H1 (cell line): Measurements from ENCODE around the gene ABL2. TPM values are rescaled to one million over a fixed set of nuclear protein-coding genes. Genes with fewer than 3 reads are reported as not detected.

Source experiments
- CREB1 ChIP-seq: IDR thresholded peaks from 2 replicates; pipeline ENCODE4 v1.6.1; 2012; ENCODE audit warnings: inconsistent platforms
- HDAC6 ChIP-seq: IDR thresholded peaks from one replicate; pipeline ENCODE4 v1.7.1; 2012; ENCODE audit warnings: low read depth, mild to moderate bottlenecking, inconsistent platforms, low read length, moderate library complexity
- NANOG ChIP-seq: IDR thresholded peaks from 2 replicates; pipeline ENCODE4 v1.6.1; 2011; ENCODE audit warnings: low read length, low read depth, mild to moderate bottlenecking, inconsistent platforms; ENCODE audit not compliant: insufficient read depth, poor library complexity, severe bottlenecking
- RFX5 ChIP-seq: IDR thresholded peaks from 2 replicates; pipeline ENCODE4 v1.6.1; 2011; ENCODE audit warnings: low read depth, low read length, improper control_type of control experiment, borderline replicate concordance
- TAF7 ChIP-seq: optimal IDR thresholded peaks from 2 replicates; pipeline ENCODE3; 2011; ENCODE audit warnings: low read depth, mild to moderate bottlenecking, inconsistent platforms, low read length, moderate library complexity, borderline replicate concordance
- polyA plus RNA-seq, 7 experiments: library from polyadenylated mRNA; depleted of rRNA in 3 of 7; stranded (reverse) in 5 of 7; unstranded in 2 of 7; fragments of >200 nt in 5 of 7; fragments of 200-250 nt in 2 of 7; gene quantifications; 1 replicate in 5 of 7; 2 replicates in 1 of 7; 4 replicates in 1 of 7; pipeline versions ENCODE4 v1.2.1 to v1.2.3, GENCODE V29; 2011 to 2013; ENCODE audit warnings: missing spikeins in 2 of 7, mixed read lengths in 2 of 7
- total RNA-seq: library from RNA; stranded (reverse); fragmentation: NEBNext Ultra II Directional; extraction: Animal tissue kit (Norgen Biotek cat#: 25700); gene quantifications from 2 replicates; pipeline ENCODE4 v1.2.1, GENCODE V29; 2021

ABL2 gene
- total and polyA plus RNA-seq, 2 of the 8 experiments (the other 6 are each of a cell fraction or from before 2014, with no cell fraction given): 4.5 to 19.1 TPM

DNA sequence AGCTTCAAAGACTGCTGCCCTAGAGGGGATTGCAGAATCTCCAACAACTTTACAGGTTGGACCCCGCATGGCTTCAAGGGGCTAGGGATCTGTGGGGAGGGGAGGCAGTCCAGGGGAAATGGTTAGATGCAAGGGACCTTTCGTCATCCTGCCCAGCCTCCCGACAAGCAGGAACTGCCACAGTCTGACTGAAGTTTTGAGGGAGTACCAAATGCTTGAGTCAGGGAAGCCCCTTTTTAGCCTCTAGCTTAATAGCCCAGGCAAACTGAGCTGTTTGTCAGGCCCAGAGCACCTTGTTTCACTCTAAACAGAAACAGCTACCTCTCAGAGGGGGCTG, 146.5 kb downstream of the ABL2 start (continued):
- TF ChIP-seq RFX5 (no peak), HDAC6 (no peak), CREB1 (no peak), TAF7 (no peak), NANOG (no peak)
